ENCODE results near the gene KIF26A. TPM values are rescaled to one million over a fixed set of nuclear protein-coding genes. Genes with fewer than 3 reads are reported as not detected.
A peak's percentile ranks its signal among the peaks of the same experiment; 100 is the strongest.

Gene KIF26A
- total RNA-seq, 1 experiment from 2014 or later: 5.5 TPM

DNA sequence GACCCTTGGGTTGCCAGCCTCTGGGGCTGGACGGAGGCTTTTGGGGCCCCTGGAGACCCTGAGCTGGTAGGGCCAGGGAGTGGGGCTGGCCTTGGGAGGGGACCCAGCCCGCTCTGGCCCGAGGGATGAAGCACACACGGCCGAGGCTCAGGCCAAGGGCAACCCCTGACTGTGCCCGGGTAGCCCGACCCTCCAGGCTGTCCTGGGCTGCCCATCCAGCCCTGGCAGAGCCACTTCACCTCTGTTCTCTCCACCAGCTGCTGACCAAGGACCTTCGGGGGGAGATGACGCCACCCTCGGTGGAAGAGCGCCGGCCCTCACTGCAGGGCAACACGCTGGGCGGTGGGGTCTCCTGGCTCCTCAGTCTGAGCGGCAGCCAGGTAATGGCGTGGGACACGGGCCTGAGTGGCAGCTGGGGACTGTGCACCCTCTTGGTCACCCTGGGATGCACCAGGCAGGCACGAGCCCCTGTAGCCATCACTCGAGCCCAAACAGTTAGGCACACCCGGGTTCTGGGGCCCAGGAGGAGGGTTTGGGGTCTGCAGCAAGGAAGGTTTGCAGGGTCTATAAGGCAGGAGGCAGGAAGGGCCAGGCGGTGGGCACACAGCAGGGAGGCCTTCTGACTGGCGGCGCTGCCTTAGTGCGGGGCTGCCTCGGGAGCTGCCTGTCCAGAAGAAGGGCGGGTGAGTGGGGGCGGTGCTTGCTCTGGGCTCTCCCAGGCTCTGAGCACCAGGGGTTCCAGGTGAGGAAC is 33.1 kb upstream of the KIF26A start:
- Mint-ChIP-seq H3K9me3 (ENCODE audit: unreplicated experiment) (no peaks in the 10 kb centered on the region), H3K4me1 (ENCODE audit: low read depth, unreplicated experiment) (no peaks in the 10 kb centered on the region), H3K27ac (ENCODE audit: unreplicated experiment) (no peak overlapping the region), H3K4me3 (ENCODE audit: unreplicated experiment) (no peak overlapping the region), H3K27me3 (ENCODE audit: insufficient read depth, unreplicated experiment) (no peaks in the 10 kb centered on the region), H3K36me3 (ENCODE audit: insufficient read depth, unreplicated experiment) (peaks cover 7% of the 10 kb centered on the region)
- H3K4me1 ChIP-seq: no peaks in the 10 kb centered on the region
- no TSS peak for BruUV-seq (replicated peaks)
- H3K4me3 ChIP-seq (ENCODE audit: low read depth, low read length): no peak overlapping the region
- ChIA-PET CTCF (no interaction called here), POLR2A (no interaction called here)
- DNase-seq: peak in 1 of 2 experiments; percentile 32
- H3K27me3 ChIP-seq (replicated peaks; ENCODE audit: control insufficient read depth, insufficient read depth, low read length): no peaks in the 10 kb centered on the region
- H3K9me3 ChIP-seq: no peaks in the 10 kb centered on the region
- no peaks in the 10 kb centered on the region for H3K36me3 ChIP-seq (ENCODE audit: control insufficient read depth, insufficient read depth, low read length)
- no peak for TF ChIP-seq CTCF (IDR thresholded peaks at IDR 0.05; ENCODE audit: insufficient read depth in 1 of 2, low read depth in 1 of 2, low read length in 1 of 2, severe bottlenecking in 1 of 2, unreplicated experiment in 1 of 2)
- intact Hi-C loops (cut with micrococcal nuclease; ENCODE audit: unreplicated experiment): no loop called here

DNA sequence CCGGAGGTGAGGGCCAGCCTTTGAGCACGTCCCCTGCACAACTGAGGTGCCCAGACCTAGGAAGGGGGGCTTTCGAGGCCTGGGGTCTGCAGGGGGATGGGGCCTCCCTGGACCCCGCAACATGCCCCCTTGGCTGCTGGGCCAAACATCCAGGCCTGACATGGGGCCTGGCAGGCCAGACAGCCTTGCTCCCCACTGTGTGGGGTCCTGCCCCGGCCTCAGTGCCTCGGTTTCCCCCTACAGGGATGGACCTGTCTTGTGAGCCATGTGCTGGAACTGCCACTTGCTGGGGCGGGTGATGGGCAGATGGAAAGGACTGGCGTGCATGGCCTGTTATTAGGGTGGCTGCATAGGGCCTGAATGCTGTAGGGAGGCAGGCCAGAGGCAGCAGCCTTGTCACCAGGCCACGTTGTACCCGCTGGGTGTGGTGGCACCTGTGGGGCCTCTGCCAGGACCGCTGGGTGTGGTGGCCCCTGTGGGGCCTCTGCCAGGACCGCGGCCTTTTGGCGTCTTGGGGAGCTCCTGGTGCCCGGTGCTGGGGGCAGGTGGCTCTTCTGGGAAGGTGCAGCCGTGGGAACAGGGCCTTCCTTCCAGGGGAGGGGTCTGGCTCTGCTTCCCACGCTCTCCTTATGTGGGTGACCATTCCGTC is 32.4 kb upstream of the KIF26A start:
- no peaks in the 10 kb centered on the region for H3K27me3 Mint-ChIP-seq (ENCODE audit: insufficient read depth, unreplicated experiment)
- no peaks in the 10 kb centered on the region for H3K4me1 ChIP-seq
- H3K9me3 ChIP-seq: no peaks in the 10 kb centered on the region
- H3K4me3 Mint-ChIP-seq (ENCODE audit: unreplicated experiment): no peak overlapping the region
- no peak overlapping the region for H3K4me3 ChIP-seq (ENCODE audit: low read depth, low read length)
- BruUV-seq (replicated peaks): no TSS peak
- H3K36me3 Mint-ChIP-seq (ENCODE audit: insufficient read depth, unreplicated experiment): peaks cover 9% of the 10 kb centered on the region
- peak in 1 of 2 experiments; percentile 29 for DNase-seq
- no peaks in the 10 kb centered on the region for H3K36me3 ChIP-seq (ENCODE audit: control insufficient read depth, insufficient read depth, low read length)
- H3K27me3 ChIP-seq (replicated peaks; ENCODE audit: control insufficient read depth, insufficient read depth, low read length): no peaks in the 10 kb centered on the region
- intact Hi-C loops (cut with micrococcal nuclease; ENCODE audit: unreplicated experiment): no loop called here
- POLR2A ChIA-PET: no interaction called here
- H3K27ac Mint-ChIP-seq (ENCODE audit: unreplicated experiment): no peak overlapping the region
- H3K9me3 Mint-ChIP-seq (ENCODE audit: unreplicated experiment): no peaks in the 10 kb centered on the region
- TF ChIP-seq CTCF (IDR thresholded peaks at IDR 0.05; ENCODE audit: insufficient read depth in 1 of 2, low read depth in 1 of 2, low read length in 1 of 2, severe bottlenecking in 1 of 2, unreplicated experiment in 1 of 2): no peak
- H3K4me1 Mint-ChIP-seq (ENCODE audit: low read depth, unreplicated experiment): no peaks in the 10 kb centered on the region
- CTCF ChIA-PET: no interaction called here

GRCh38 chr14:104106471-104106991 is 31.9 kb upstream of the KIF26A start:
- no TSS peak for BruUV-seq (replicated peaks)
- Mint-ChIP-seq H3K9me3 (ENCODE audit: unreplicated experiment) (no peaks in the 10 kb centered on the region), H3K4me3 (ENCODE audit: unreplicated experiment) (no peak overlapping the region), H3K27me3 (ENCODE audit: insufficient read depth, unreplicated experiment) (no peaks in the 10 kb centered on the region), H3K4me1 (ENCODE audit: low read depth, unreplicated experiment) (no peaks in the 10 kb centered on the region), H3K27ac (ENCODE audit: unreplicated experiment) (no peak overlapping the region), H3K36me3 (ENCODE audit: insufficient read depth, unreplicated experiment) (peaks cover 9% of the 10 kb centered on the region)
- no peaks in the 10 kb centered on the region for H3K4me1 ChIP-seq
- no peaks in the 10 kb centered on the region for H3K9me3 ChIP-seq
- POLR2A ChIA-PET: no interaction called here
- no peak for TF ChIP-seq CTCF (IDR thresholded peaks at IDR 0.05; ENCODE audit: insufficient read depth in 1 of 2, low read depth in 1 of 2, low read length in 1 of 2, severe bottlenecking in 1 of 2, unreplicated experiment in 1 of 2)
- DNase-seq: no peak
- no peak overlapping the region for H3K4me3 ChIP-seq (ENCODE audit: low read depth, low read length)
- H3K36me3 ChIP-seq (ENCODE audit: control insufficient read depth, insufficient read depth, low read length): no peaks in the 10 kb centered on the region
- no peaks in the 10 kb centered on the region for H3K27me3 ChIP-seq (replicated peaks; ENCODE audit: control insufficient read depth, insufficient read depth, low read length)
- CTCF ChIA-PET: no interaction called here
- intact Hi-C loops (cut with micrococcal nuclease; ENCODE audit: unreplicated experiment): no loop called here
